Activated CD4-positive, alpha-beta T cell treated with anti-CD3 and anti-CD28 coated beads, Interleukin-2, Interleukin-4, amounts not matched to agents 100 ng/mL and 50 ng/mL, durations not matched to agents 16 hours and 8 hours (primary cell): ENCODE measurements around the gene SPOCK1.
"Not testable (repeated sequence)": the region's sequence is repeated elsewhere in the genome, so short reads cannot be mapped to it uniquely, and the experiment has no call there.

Experiments
- DNase-seq: peaks from one replicate; pipeline ENCODE4 v3.0.0-alpha.2; 2020; ENCODE audit warnings: low spot score

Gene SPOCK1

DNA sequence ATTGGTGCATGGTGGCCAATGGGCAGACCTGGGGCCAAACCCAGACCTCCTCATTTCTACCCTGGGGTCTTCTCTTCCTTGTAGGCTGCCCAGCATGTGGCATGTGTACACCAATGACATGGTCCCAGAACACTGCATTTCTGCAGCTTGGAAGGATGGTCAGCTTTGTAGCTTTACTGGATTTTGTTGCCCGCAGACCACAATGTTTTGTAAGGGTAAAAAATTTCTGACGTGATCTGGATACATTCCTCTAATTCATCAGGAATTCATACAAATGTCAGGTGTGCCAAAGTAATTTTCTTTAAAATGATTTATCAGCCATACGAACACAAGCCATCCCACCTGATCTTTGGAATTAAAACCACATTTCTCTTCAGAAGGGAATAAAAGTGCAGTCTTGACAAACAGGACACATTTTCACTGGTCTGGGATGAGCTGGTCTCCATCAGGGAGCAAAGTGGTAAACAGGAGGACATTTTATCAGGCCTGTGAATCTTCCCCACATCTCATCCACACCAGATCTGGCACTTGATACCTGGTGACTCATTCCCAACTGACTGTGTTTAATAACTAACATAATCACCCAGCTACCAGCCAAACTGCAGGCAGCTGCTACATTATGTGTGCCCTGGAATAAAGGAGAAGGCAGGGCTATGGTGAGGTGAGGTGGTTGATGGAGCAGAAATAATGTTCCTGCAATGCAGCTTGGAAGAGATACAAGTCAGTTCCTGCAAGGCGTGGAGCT lies 103.9 kb downstream of the SPOCK1 start:
- no peak for DNase-seq

DNA sequence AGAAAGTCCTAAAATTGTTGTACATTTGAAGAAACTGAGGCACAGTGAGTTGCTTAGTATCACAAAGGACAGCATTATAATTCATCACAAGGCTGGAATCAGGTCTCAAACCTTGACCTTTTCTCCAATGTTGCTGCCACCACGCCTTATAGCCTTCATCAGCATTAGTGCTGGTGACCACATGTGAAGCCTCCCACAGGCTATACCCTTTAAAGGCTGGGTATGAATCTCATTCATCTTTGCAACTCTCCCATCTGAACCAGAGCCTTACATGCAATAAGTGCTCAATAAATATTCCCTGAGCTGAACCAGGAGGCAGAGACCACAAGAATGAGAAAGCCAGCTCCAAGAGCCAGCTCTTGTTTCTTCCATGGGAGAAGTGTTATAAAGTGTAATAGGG lies 104.7 kb downstream of the SPOCK1 start:
- DNase-seq = no peak

GRCh38 chr5:137393196-137393993 lies 105.7 kb downstream of the SPOCK1 start:
- no peak for DNase-seq

DNA sequence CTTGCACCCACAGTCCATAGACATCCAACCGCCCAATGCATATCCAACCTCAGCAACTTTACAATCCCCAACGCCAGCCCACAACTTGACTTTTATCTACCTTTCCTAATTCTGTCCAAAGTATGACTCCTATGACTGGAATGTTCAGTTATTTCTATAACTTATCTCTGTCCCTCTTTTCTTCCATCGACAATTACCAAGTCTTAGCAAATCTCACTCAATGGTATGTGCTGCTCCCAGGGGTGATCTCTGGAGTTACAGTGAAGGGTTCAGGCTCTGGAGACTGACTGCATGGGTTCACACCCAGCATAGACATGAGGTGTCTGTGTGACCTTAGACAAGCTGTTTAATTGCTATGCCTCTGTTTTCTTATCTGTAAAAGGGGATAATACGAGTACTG lies 106.9 kb downstream of the SPOCK1 start:
- DNase-seq = no peak

DNA sequence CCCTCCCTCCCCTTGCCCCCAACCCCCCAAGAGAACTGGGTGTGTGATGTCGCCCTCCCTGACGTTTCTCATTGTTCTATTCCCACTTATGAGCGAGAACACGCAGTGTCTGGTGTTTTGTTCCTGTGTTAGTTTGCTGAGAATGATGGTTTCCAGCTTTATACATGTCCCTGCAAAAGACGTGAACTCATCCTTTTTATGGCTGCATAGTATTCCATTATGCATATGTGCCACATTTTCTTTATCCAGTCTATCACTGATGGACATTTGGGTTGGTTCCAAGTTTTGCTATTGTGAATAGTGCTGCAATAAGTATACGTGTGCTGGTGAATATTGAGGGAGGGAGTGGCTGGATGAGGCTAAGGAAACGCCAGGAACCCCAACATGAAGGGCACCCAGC lies 108.1 kb downstream of the SPOCK1 start:
- DNase-seq = not testable (repeated sequence)

DNA sequence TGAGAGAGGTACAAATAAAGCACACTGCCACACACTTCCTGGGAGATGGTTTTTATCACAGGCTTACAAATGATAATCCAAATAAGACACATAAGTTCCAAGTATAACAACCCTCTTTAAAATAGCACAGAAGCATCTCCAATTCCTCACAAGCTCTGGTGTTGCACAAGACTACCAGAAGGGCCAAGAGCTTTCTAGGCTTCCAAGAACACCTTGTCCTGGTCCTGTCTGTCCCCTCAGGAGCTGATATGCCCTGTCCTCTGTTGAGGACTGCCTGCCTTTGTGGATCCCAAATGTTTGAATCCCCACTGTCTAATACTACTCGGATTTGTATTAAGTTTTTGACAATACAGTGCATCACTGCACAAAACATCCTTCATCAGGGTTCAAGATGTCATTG lies 110.1 kb downstream of the SPOCK1 start:
- DNase-seq = no peak

- no peak for DNase-seq
Observed at GRCh38 chr5:137385064-137385463, 114.1 kb downstream of the SPOCK1 start.

DNA sequence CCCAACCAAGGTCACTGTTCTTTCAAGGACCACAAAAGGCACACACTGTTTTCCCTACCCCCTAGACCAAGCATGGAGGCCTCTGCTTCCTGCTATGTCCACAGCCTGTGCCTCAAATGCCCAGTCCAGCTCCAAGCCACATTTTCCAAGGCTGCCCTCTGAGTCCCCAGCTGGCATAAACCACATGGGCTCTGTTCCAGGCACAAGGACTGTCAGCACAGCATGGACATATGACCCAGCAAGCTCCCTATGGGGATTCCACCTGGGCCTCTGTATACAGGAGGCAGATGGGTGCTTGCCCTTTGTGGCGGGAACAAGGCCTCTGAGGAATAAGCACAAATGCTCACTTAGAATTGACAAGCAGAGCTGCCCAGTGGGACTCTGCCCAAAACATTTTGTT lies 115.2 kb downstream of the SPOCK1 start:
- no peak for DNase-seq

GRCh38 chr5:137381555-137381954 lies 117.6 kb downstream of the SPOCK1 start:
- DNase-seq = no peak

GRCh38 chr5:137379555-137380286 lies 119.4 kb downstream of the SPOCK1 start:
- no peak for DNase-seq

GRCh38 chr5:137375741-137376526 lies 123.2 kb downstream of the SPOCK1 start:
- no peak for DNase-seq

DNA sequence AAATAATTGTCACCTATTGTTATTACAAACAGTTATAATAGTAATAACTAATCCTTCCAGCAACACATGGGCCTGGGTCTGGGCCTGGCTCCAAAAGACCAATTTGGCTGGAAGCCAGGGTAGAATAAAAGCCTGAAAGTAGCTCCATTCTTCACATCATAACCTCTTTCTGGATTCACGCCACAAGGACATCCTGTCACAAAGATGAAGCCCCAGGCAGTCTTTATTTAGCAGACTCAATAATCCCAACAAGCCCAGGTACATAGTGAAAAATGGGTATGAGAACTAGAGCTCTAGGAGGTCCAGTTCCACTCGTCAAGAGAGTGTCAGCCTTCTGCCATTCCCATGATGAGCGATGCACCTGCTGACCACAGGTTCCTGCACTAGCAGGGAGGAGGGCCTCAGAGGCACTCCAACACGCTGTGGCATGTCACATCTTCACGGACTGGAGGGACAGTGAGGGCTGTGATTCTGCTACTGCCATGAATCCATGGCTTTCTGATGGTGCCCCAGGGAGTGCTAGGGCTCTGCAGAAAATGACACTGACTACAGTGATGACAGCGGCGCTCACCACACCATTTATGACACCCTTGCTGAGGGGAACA lies 124.9 kb downstream of the SPOCK1 start:
- DNase-seq = no peak

GRCh38 chr5:137372773-137373160 lies 126.4 kb downstream of the SPOCK1 start:
- no peak for DNase-seq

DNA sequence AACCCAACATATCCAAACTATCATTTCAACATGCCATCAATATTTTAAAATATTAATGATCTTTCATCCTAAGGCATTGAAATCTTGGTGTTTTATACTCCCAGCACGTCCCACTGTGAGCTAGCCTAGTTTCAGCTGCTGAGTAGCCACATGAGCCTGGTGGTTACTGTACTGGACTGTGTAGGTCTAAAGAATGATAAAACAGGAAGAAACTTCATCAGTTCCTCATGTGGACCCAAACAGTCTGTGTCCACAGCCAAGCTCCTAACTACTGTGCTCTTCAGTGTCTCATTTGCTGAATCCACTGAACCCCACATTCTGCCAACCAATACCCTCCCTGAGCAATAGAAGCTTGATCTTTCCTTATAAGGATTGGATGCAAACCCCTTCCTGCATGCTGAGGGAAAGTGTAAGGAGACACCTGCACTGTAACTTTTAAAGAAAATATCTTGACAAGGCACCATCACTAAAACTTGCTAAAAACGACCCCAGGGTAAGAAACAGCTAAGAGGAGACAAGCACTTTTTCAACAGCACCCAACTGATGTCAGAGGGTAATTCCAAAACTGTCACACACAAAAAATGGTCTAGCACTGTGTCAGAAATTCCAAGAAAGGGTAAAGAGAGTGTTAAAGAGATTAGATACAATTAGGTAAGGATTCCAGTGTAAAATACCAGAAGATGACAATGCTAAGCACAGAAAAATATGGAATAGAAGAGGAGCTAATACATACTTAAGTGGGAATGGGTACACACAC lies 126.9 kb downstream of the SPOCK1 start:
- DNase-seq = no peak

DNA sequence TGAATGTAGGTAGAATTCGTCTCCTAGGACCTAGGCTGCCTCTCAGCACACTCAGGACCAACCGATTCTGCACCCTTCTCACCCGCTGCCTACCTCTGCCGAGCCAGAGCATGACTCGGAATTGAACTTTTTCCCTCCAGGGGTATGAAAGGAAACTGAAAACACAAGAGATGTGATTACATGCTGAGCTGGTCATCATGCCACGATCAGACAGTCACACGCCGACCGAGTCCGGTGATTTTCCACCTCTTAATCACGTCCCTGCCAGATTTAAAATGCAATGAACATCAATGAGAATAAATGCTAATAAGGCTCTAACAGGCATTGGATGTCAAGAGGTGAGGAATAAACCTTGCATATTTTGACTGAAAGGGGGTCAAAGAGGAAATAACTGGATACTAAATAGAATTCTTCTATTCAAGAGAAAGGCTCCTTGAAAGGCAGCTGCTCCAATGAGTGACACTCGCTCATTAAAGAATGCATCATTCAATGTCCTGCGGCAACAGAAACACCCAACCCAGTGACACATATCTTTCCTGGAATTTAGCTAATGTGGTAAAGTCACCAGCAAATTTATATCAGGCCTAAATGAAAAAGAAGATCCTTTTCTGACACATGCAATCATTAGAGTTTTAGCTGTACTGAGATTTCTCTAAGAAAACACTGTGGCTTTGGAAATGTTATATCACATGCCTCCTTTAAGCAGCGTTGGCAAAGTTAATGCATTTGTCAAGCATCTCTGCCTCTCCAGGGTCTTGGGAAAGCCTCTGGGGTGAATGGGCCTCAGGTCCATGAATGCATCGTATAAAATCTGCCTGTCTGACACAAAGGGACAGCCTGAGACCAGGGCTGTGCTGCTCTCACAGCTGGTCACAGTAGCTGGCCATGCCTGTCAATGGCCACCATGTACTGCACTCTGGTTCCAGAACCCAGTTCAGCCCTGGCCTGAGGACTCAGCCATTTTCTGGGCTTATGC lies 128.7 kb downstream of the SPOCK1 start:
- DNase-seq = no peak

GRCh38 chr5:137368651-137369050 lies 130.5 kb downstream of the SPOCK1 start:
- no peak for DNase-seq

DNA sequence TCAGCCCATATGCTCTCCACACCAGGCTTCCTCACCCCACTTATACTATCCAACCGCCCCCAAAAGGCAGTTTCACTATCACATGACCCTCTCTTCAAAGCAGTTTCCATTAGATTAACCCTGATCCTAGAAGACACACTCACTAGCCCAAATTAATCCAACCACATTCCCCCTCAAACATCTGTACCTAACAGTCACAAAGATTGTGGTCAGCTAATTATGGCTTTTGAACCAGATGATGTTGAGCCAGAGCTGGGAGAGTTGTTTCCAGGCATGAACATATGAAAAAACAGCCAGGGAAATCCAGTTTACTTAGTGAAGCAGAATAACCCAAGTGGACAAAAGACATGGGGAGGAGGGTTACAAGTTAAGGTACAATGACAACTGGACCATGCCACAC lies 131.2 kb downstream of the SPOCK1 start:
- no peak for DNase-seq

GRCh38 chr5:137366526-137366925 lies 132.6 kb downstream of the SPOCK1 start:
- DNase-seq = no peak

DNA sequence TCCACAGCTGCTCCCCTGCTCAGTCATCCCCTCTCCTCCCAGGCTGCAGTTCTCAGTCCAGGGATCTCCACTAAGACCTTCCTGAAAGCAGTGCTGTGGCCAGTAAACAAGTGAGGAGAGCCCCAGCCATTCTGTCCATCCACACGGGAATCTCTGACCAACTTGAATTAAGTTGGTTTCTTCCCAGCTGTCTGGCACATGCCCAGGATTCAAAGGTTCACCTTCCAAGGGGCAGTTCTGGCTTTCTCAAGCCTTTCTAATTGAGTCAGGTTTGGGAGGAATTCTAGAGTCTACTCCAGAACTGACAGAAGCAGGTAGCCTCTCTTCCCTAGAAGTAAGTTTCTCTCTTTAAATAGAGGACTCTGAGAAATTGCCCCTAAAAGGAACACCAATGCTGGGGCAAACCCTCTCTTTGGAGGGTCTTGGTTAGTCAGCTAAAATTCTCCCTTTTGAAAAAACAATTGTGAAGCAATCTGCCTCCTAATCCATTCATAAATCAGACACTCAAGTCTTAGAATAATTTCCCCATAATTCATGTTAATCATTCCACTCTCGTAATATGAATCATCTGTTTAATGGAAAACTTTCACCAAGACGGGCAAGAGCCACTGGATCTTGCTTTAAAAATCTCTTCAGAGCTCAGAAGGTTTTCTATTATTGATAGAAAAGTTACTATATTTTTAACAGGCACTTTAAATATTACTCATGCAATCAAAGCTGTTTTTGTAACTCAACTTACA lies 133.8 kb downstream of the SPOCK1 start:
- DNase-seq = no peak
